K562 (cell line): ENCODE measurements around the gene ACAD10.

Experiments used
- CEBPB ChIP-seq: fragments of 450-650 bp; IDR thresholded peaks from 2 replicates; pipeline ENCODE4 v1.6.1; 2016; ENCODE audit warnings: missing genetic modification characterization, missing compliant biosample characterization
- PREB ChIP-seq: sonication (generic); formaldehyde crosslinking; IDR thresholded peaks from 2 replicates; pipeline ENCODE4 v1.8.1; 2023; ENCODE audit warnings: mild to moderate bottlenecking, missing genetic modification reagents
- SIN3A ChIP-seq, 2 experiments: fragments of 150-350 bp in 1 of 2; IDR thresholded peaks; 2 replicates each; pipeline ENCODE4 v1.6.1; 2011 to 2016; ENCODE audit warnings: borderline replicate concordance in 2 of 2, low read depth in 2 of 2, low read length in 2 of 2, mild to moderate bottlenecking in 2 of 2, moderate library complexity in 2 of 2; ENCODE audit not compliant: control insufficient read depth in 1 of 2
- SNAPC5 ChIP-seq: fragments of 250-450 bp; sonication (Bioruptor Pico); IDR thresholded peaks from 2 replicates; pipeline ENCODE4 v1.8.0; 2021; ENCODE audit warnings: moderate library complexity, mild to moderate bottlenecking, inconsistent platforms
- TGIF2 ChIP-seq: sonication (generic); formaldehyde crosslinking; IDR thresholded peaks from 2 replicates; pipeline ENCODE4 v1.8.1; 2022; ENCODE audit warnings: mild to moderate bottlenecking, missing genetic modification reagents, moderate library complexity
- U2AF2 ChIP-seq: fragments of 200-400 bp; formaldehyde crosslinking; optimal IDR thresholded peaks from 2 replicates; pipeline ENCODE3; 2017; ENCODE audit warnings: low read depth, mild to moderate bottlenecking, low read length
- ZNF274 ChIP-seq: IDR thresholded peaks from 2 replicates; pipeline ENCODE4 v1.6.1; 2011; ENCODE audit warnings: low read depth, mild to moderate bottlenecking, low read length, moderate library complexity, borderline replicate concordance
- TF ChIP-seq, protein P1 (sequence below), 2 experiments: fragments of 450-650 bp; formaldehyde crosslinking in 1 of 2; IDR thresholded peaks; 2 replicates each; pipeline versions ENCODE4 v1.4.0 to v1.6.1; 2014 to 2020; ENCODE audit warnings: mild to moderate bottlenecking in 2 of 2, borderline replicate concordance in 1 of 2, low read depth in 1 of 2

DNA sequence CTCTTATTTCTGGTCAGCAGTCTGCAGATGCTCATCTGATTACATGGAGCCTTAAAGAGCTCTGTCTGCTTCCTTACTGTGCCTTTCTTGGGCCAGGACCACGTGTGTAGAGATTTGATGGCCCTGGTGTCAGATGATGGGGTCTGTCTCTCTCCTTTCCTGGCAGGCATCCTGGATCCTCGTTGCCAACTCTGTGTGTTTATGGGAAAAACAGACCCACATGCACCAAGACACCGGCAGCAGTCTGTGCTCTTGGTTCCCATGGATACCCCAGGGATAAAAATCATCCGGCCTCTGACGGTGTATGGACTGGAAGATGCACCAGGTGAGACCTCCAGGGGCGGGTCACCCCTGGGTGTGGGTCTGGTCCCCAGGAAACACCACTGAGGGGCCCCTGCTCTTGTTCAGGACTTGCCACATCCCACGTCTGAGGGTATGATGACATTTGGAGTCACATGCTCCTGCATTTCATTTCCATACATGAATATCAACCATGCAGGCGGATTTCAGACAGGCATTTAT lies 62.4 kb downstream of the ACAD10 start:
- TF ChIP-seq SIN3A (IDR thresholded peaks at IDR 0.05; ENCODE audit: borderline replicate concordance in 2 of 2, control insufficient read depth in 1 of 2, low read depth in 2 of 2, low read length in 2 of 2) = no peak
- no peak for TF ChIP-seq U2AF2
- TF ChIP-seq ZNF274 = no peak
- TF ChIP-seq, protein P1, sequence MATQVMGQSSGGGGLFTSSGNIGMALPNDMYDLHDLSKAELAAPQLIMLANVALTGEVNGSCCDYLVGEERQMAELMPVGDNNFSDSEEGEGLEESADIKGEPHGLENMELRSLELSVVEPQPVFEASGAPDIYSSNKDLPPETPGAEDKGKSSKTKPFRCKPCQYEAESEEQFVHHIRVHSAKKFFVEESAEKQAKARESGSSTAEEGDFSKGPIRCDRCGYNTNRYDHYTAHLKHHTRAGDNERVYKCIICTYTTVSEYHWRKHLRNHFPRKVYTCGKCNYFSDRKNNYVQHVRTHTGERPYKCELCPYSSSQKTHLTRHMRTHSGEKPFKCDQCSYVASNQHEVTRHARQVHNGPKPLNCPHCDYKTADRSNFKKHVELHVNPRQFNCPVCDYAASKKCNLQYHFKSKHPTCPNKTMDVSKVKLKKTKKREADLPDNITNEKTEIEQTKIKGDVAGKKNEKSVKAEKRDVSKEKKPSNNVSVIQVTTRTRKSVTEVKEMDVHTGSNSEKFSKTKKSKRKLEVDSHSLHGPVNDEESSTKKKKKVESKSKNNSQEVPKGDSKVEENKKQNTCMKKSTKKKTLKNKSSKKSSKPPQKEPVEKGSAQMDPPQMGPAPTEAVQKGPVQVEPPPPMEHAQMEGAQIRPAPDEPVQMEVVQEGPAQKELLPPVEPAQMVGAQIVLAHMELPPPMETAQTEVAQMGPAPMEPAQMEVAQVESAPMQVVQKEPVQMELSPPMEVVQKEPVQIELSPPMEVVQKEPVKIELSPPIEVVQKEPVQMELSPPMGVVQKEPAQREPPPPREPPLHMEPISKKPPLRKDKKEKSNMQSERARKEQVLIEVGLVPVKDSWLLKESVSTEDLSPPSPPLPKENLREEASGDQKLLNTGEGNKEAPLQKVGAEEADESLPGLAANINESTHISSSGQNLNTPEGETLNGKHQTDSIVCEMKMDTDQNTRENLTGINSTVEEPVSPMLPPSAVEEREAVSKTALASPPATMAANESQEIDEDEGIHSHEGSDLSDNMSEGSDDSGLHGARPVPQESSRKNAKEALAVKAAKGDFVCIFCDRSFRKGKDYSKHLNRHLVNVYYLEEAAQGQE (IDR thresholded peaks at IDR 0.05; ENCODE audit: borderline replicate concordance) = no peak
- TF ChIP-seq, protein P1 (CRISPR knock-in tag; IDR thresholded peaks at IDR 0.05; ENCODE audit: low read depth) = no peak
- no peak for TF ChIP-seq CEBPB (tag)
- TF ChIP-seq SNAPC5 (CRISPR knock-in tag) = no peak
- no peak for TF ChIP-seq PREB
- no peak for TF ChIP-seq TGIF2 (CRISPR knock-in tag)
